Upper lobe of right lung (tissue), 1 donor: ENCODE results near the gene ERI3. TPM values are rescaled to one million over a fixed set of nuclear protein-coding genes. Genes with fewer than 3 reads are reported as not detected.

ENCODE experiments used
- ATAC-seq: fragments of 200-7000 bp; cut with Tn5 transposase; one replicate; pipeline ENCODE4 v1.9.1; 2020; ENCODE audit warnings: mild to moderate bottlenecking, moderate library complexity
- DNase-seq: peaks from one replicate; pipeline ENCODE4 v3.0.0-alpha.2; 2020
- H3K27ac ChIP-seq: fragments of 200-600 bp; one replicate; pipeline ENCODE4 v1.8.0; 2022
- H3K27me3 ChIP-seq: fragments of 200-600 bp; one replicate; pipeline ENCODE4 v1.8.0; 2022; ENCODE audit warnings: mild to moderate bottlenecking
- H3K36me3 ChIP-seq: fragments of 200-600 bp; one replicate; pipeline ENCODE4 v1.8.0; 2022
- H3K4me1 ChIP-seq: fragments of 200-600 bp; one replicate; pipeline ENCODE4 v1.8.0; 2022
- H3K4me3 ChIP-seq: fragments of 200-600 bp; one replicate; pipeline ENCODE4 v1.8.0; 2022; ENCODE audit warnings: mild to moderate bottlenecking
- H3K9me3 ChIP-seq: fragments of 200-600 bp; one replicate; pipeline ENCODE4 v1.8.0; 2022
- intact Hi-C: fragments of 100-400 bp; cut with DNase I; formaldehyde crosslinking; loops from one replicate; pipeline ENCODE4 v1.11.0; 2022
- total RNA-seq: library from RNA; stranded (reverse); fragmentation: NEBNext Ultra II Directional; extraction: Animal tissue kit (Norgen Biotek cat#: 25700); gene quantifications from one replicate; pipeline ENCODE4 v1.2.1, GENCODE V29; 2021
- TF ChIP-seq, protein P1 (sequence below): fragments of 200-600 bp; IDR thresholded peaks from one replicate; pipeline ENCODE4 v1.8.0; 2022; ENCODE audit warnings: antibody characterized with exemption
- donor health status: DM: no; HTN: yes; CAD: no; lungs with severe emphysema.

Gene ERI3
- total RNA-seq, 1 donor from 2014 or later = 41.7 TPM

DNA sequence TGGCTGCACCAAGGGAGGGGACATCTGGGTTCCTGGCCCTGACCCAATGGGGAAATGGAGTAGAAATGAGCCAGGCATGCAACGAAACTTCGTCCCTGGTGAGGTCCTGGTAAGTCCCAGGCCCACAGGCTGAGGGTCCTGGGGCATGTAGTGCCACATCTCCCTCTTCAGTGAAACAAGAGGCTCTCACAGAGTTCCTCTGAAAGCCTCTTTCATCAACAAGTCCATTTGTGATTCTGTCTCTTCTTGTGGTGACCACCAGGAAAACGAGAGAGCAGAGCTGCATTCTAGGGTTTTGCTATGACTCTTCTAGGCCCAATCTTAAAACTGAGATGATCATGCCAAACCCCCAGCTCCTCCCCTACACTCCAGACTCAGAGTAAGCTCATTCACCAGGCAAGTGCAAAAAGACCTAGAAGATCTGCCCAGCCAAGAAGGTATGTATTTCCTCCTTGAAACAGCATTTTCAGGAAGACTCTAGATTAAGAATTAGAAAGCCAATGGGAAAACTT lies 25.7 kb upstream of the ERI3 start:
- Histone ChIP-seq H3K9me3 (no peaks in the 10 kb centered on the region), H3K27ac (no peak overlapping the region), H3K27me3 (no peaks in the 10 kb centered on the region), H3K36me3 (no peaks in the 10 kb centered on the region), H3K4me1 (no peaks in the 10 kb centered on the region), H3K4me3 (no peak overlapping the region)
- ATAC-seq = no peak
- TF ChIP-seq, protein P1, sequence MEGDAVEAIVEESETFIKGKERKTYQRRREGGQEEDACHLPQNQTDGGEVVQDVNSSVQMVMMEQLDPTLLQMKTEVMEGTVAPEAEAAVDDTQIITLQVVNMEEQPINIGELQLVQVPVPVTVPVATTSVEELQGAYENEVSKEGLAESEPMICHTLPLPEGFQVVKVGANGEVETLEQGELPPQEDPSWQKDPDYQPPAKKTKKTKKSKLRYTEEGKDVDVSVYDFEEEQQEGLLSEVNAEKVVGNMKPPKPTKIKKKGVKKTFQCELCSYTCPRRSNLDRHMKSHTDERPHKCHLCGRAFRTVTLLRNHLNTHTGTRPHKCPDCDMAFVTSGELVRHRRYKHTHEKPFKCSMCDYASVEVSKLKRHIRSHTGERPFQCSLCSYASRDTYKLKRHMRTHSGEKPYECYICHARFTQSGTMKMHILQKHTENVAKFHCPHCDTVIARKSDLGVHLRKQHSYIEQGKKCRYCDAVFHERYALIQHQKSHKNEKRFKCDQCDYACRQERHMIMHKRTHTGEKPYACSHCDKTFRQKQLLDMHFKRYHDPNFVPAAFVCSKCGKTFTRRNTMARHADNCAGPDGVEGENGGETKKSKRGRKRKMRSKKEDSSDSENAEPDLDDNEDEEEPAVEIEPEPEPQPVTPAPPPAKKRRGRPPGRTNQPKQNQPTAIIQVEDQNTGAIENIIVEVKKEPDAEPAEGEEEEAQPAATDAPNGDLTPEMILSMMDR = no peak
- intact Hi-C loops = no loop called here
- DNase-seq = no peak

DNA sequence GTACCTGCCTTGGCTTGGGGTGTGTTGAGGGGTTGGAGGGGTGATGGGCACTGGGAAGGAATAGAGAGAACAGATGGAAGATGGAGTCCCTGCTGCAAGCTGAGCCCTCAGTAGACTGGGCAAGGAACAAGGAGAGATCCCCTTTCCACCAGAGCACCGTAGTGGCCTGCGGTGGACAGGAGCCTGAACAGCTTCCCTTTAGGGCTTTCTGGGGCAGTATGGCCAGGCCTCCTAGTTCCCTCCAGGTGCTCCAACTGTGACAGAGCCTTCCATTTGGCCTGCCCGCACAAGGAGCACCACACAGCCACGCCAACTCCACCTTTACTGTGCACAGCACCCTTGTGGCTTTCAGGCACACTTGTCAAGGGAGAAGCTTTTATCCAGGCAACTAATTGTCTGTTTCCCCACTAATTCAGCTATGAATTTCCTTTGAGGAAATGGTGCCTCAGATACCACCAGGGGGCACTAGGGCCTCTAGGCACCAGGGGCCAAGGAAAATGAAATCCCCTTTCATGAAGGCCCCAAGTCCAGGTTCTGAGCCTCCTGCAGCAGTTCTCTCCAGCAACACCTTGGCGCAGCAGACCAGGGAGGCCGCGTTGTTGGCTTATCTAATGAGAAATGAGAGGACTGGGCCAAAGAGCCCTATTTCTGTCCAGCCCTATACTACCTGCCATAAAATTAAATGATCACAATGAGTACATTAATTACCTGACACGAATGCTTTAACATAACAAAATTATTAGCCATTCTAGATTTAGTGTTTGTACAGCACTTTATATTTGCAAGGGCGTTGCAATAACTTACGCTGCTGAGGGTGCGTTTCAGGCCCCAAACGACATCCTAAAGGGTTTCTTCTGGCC lies 23.1 kb upstream of the ERI3 start:
- Histone ChIP-seq H3K9me3 (no peaks in the 10 kb centered on the region), H3K4me3 (no peak overlapping the region), H3K27me3 (no peaks in the 10 kb centered on the region), H3K27ac (no peak overlapping the region), H3K4me1 (no peaks in the 10 kb centered on the region), H3K36me3 (no peaks in the 10 kb centered on the region)
- DNase-seq = no peak
- TF ChIP-seq, protein P1 = peak; percentile 67
- intact Hi-C loops = loop anchor here (5.0 kb wide), 1 partner anchor 214 kb away; no protein-coding TSS in a partner anchor
- peak; percentile 86 for ATAC-seq

DNA sequence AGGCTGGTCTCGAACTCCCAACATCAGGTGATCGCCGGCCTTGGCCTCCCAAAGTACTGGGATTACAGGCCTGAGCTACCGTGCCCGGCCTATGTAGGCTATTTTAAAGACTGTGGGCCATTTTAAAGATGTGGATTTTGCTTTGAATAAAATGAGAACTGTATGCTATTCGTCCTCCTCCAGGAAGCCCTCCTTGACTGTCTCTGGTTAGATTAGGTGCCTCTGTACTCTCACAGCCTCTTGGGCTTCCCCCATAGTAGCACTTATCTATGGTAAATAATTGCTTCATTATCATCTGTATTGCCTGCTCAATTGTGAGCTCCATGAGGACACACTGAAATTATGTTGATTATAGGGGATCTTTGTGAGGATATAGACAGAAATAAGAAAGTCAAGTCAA lies 20.5 kb upstream of the ERI3 start:
- Histone ChIP-seq H3K4me1 (no peaks in the 10 kb centered on the region), H3K4me3 (no peak overlapping the region), H3K9me3 (no peaks in the 10 kb centered on the region), H3K27me3 (no peaks in the 10 kb centered on the region), H3K36me3 (no peaks in the 10 kb centered on the region), H3K27ac (no peak overlapping the region)
- no peak for ATAC-seq
- intact Hi-C loops = loop anchor here (5.0 kb wide), 1 partner anchor 217 kb away; no protein-coding TSS in a partner anchor
- TF ChIP-seq, protein P1 = no peak
- no peak for DNase-seq

DNA sequence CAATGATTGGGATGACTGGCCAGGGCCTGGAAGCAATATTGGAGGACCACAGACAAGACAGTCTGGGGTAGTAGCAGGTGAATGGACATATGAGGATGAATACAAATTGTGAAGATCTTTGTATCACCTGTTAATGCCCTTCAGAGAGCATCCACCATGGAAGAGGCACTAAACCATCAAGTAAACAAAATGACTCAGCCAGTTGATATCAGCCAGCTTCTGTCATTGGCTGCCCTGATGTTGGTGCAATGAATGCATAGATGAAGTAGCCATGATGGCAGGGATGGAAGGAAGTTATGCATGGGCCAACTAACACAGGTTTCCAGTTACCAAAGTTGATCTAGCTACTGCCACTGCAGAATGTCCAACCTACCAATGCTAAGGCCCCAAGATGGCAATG lies 16.1 kb upstream of the ERI3 start:
- no peaks in the 10 kb centered on the region for H3K36me3 ChIP-seq
- no peak overlapping the region for H3K4me3 ChIP-seq
- no peak for ATAC-seq
- no peaks in the 10 kb centered on the region for H3K9me3 ChIP-seq
- H3K4me1 ChIP-seq = no peaks in the 10 kb centered on the region
- no peak for DNase-seq
- intact Hi-C loops = no loop called here
- no peak overlapping the region for H3K27ac ChIP-seq
- TF ChIP-seq, protein P1 = no peak
- no peaks in the 10 kb centered on the region for H3K27me3 ChIP-seq

DNA sequence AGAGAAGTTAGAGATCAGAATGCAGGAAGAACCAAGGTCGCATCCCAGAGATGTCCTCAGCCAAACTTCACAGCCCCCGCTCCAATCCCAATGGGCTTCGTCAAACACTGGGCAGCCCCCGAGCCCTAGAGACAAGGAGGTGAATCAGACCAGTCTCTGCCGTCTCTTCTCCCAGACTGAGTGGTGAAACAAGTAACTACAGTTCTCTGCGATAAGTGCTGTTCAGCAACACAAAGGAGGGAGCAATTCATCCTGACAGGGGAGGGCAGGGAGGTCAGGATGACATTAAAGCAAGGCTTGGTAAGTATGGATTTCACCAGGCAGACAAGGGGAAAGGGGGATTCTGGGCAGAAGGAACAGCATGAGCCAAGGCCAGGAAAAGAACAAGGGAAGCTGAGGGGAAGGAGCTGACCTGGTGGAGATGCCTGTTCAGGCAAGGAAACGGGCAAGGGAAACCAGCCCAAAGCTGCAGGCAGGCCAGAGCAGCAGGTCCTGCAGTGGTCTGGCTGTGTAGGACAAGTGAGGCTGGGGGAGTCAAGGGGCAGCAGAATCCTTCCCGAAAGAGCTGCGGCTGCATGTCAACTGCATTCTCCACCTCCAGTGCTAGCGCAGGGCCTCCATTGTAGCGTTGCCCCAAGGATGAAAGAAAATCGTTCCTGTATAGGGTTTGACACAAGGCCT lies 13.6 kb upstream of the ERI3 start:
- intact Hi-C loops = no loop called here
- Histone ChIP-seq H3K27ac (no peak overlapping the region), H3K9me3 (no peaks in the 10 kb centered on the region), H3K4me3 (no peak overlapping the region), H3K36me3 (no peaks in the 10 kb centered on the region), H3K27me3 (no peaks in the 10 kb centered on the region), H3K4me1 (no peaks in the 10 kb centered on the region)
- TF ChIP-seq, protein P1 = no peak
- ATAC-seq (no peak), DNase-seq (no peak)
